ENCODE measurements around the gene GALNT7.

GRCh38 chr4:173316060-173316459 lies 147.4 kb downstream of the GALNT7 start:
- TF ChIP-seq REST (IDR thresholded peaks at IDR 0.05; ENCODE audit: insufficient read depth in 1 of 2, low read depth in 2 of 2, low read length in 1 of 2) (no peak), CTCF (IDR thresholded peaks at IDR 0.05) (no peak)
